Neural progenitor cell (in vitro differentiated cells): ENCODE measurements around the gene FOXD2. TPM values are rescaled to one million over a fixed set of nuclear protein-coding genes. Genes with fewer than 3 reads are reported as not detected.
A peak's percentile ranks its signal among the peaks of the same experiment; 100 is the strongest.

ENCODE experiments used
- DNase-seq: peaks from one replicate; pipeline ENCODE4 v3.0.0-alpha.2; 2016; ENCODE audit warnings: low spot score
- H2AFZ ChIP-seq: fragments of 200-600 bp; sonication (generic); replicated peaks from 2 replicates; pipeline ENCODE4 v1.6.1; 2016; ENCODE audit warnings: antibody characterized with exemption
- H3F3A ChIP-seq: fragments of 200-600 bp; sonication (generic); 2 replicates; pipeline ENCODE4 v1.6.1; 2016; ENCODE audit warnings: antibody characterized with exemption, low read depth
- H3K27ac ChIP-seq: fragments of 200-600 bp; sonication (generic); 2 replicates; pipeline ENCODE4 v1.5.1; 2016; ENCODE audit warnings: mild to moderate bottlenecking
- H3K27me3 ChIP-seq: fragments of 200-600 bp; sonication (generic); 2 replicates; pipeline ENCODE4 v1.6.1; 2016; ENCODE audit warnings: mild to moderate bottlenecking, moderate library complexity
- H3K36me3 ChIP-seq: fragments of 200-600 bp; sonication (generic); 2 replicates; pipeline ENCODE4 v1.5.1; 2016
- H3K4me1 ChIP-seq: fragments of 200-600 bp; sonication (generic); 2 replicates; pipeline ENCODE4 v1.6.1; 2016; ENCODE audit warnings: mixed run types
- H3K4me2 ChIP-seq: fragments of 200-600 bp; sonication (generic); 2 replicates; pipeline ENCODE4 v1.6.1; 2016
- H3K4me3 ChIP-seq: fragments of 200-600 bp; sonication (generic); 2 replicates; pipeline ENCODE4 v1.5.1; 2016
- H3K79me2 ChIP-seq: fragments of 200-600 bp; sonication (generic); 2 replicates; pipeline ENCODE4 v1.6.1; 2016; ENCODE audit warnings: low read depth
- H3K9ac ChIP-seq: fragments of 200-600 bp; sonication (generic); 2 replicates; pipeline ENCODE4 v1.6.1; 2016
- H3K9me3 ChIP-seq: fragments of 200-600 bp; sonication (generic); 2 replicates; pipeline ENCODE4 v1.5.1; 2016; ENCODE audit warnings: low read depth
- H4K20me1 ChIP-seq: fragments of 200-600 bp; sonication (generic); 2 replicates; pipeline ENCODE4 v1.6.1; 2016; ENCODE audit warnings: low read depth
- H3K27ac Mint-ChIP-seq: 3 replicates; pipeline ENCODE4 v1.8.0; 2021; ENCODE audit warnings: mixed read lengths
- H3K27me3 Mint-ChIP-seq: 2 replicates; pipeline ENCODE4 v1.8.0; 2022; ENCODE audit warnings: low read depth, mild to moderate bottlenecking, inconsistent platforms, moderate library complexity, mixed read lengths; ENCODE audit not compliant: insufficient read depth
- H3K36me3 Mint-ChIP-seq: 3 replicates; pipeline ENCODE4 v1.8.0; 2021; ENCODE audit warnings: mixed read lengths
- H3K4me1 Mint-ChIP-seq: 3 replicates; pipeline ENCODE4 v1.8.0; 2021; ENCODE audit warnings: mixed read lengths
- H3K4me3 Mint-ChIP-seq: 3 replicates; pipeline ENCODE4 v1.8.0; 2021; ENCODE audit warnings: mild to moderate bottlenecking, moderate library complexity, mixed read lengths
- H3K9me3 Mint-ChIP-seq: 3 replicates; pipeline ENCODE4 v1.8.0; 2020; ENCODE audit warnings: mixed read lengths
- EZH2 ChIP-seq: fragments of 200-600 bp; sonication (generic); IDR thresholded peaks from 2 replicates; pipeline ENCODE4 v1.6.1; 2017; ENCODE audit warnings: antibody characterized with exemption, mild to moderate bottlenecking, moderate library complexity
- EZH2phosphoT487 ChIP-seq: fragments of 200-600 bp; sonication (generic); IDR thresholded peaks from 2 replicates; pipeline ENCODE4 v1.6.1; 2017; ENCODE audit warnings: antibody characterized with exemption
- total RNA-seq: library from RNA; depleted of rRNA; stranded (reverse); fragments of >200 nt; gene quantifications from 2 replicates; pipeline ENCODE4 v1.2.3, GENCODE V29; 2015; ENCODE audit warnings: low replicate concordance
- TF ChIP-seq, protein P1 (sequence below): fragments of 200-600 bp; sonication (generic); IDR thresholded peaks from 2 replicates; pipeline ENCODE4 v1.5.1; 2017; ENCODE audit warnings: antibody characterized with exemption, mild to moderate bottlenecking

The FOXD2 gene
- total RNA-seq, 1 donor from 2014 or later, result 0.32 TPM

DNA sequence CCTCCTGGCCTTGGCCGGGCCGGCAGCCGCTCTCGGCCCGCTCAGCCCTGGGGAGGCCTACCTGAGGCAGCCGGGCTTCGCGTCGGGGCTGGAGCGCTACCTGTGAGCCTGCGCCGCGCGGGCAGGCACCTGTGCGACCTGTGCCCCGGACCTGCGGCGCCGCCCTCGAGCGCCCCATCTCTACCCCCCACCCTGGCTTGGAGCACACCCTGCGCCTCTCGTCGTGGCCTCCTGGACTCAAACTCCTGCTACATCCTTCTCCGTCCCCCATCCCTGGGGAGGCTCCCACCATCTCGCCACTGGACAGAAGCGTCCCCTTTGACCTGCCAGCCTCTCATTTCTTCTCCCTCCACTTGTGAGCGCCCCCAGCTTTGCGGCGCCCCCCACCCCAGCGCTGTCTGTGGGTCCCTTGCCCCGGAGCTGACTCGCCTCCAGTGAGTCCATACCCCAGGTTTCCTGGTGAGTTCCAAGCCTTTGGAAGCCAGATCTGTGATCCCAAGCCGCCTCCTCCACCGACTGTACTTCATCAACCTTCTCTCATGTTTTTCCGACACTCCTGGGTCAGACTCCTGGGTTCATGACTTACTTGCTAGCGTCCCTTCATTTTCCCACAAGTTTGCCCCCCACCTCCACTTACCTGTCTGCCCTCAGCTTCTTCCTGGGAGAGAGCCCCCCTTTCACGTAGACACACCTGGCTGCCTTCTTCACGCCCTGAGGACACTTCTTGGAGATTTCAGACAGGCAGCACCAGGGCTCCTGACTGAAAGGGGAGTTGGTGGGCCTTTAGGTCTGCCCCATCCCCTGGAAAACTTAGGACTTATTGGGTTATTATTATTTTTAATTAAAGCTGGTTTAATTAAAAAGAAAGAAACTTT lies 20.4 kb upstream of the FOXD2 start:
- H3K4me2 ChIP-seq, result peak overlapping the region; percentile 77
- H3K9me3 Mint-ChIP-seq, result no peaks in the 10 kb centered on the region
- H3K27me3 ChIP-seq, result peaks cover 99% of the 10 kb centered on the region
- H3K27ac Mint-ChIP-seq, result no peak overlapping the region
- TF ChIP-seq EZH2phosphoT487, result peak; percentile 99
- TF ChIP-seq, protein P1, sequence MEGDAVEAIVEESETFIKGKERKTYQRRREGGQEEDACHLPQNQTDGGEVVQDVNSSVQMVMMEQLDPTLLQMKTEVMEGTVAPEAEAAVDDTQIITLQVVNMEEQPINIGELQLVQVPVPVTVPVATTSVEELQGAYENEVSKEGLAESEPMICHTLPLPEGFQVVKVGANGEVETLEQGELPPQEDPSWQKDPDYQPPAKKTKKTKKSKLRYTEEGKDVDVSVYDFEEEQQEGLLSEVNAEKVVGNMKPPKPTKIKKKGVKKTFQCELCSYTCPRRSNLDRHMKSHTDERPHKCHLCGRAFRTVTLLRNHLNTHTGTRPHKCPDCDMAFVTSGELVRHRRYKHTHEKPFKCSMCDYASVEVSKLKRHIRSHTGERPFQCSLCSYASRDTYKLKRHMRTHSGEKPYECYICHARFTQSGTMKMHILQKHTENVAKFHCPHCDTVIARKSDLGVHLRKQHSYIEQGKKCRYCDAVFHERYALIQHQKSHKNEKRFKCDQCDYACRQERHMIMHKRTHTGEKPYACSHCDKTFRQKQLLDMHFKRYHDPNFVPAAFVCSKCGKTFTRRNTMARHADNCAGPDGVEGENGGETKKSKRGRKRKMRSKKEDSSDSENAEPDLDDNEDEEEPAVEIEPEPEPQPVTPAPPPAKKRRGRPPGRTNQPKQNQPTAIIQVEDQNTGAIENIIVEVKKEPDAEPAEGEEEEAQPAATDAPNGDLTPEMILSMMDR, result no peak
- peak; percentile 98 for TF ChIP-seq EZH2
- peaks cover 7% of the 10 kb centered on the region for H3K4me1 Mint-ChIP-seq
- H3K4me1 ChIP-seq, result peaks cover under 1% of the 10 kb centered on the region
- peak overlapping the region; percentile 90 for H2AFZ ChIP-seq
- no peaks in the 10 kb centered on the region for H3K9me3 ChIP-seq
- H3K79me2 ChIP-seq, result no peaks in the 10 kb centered on the region
- H3K4me3 Mint-ChIP-seq, result peak overlapping the region; percentile 74
- H3K27ac ChIP-seq, result no peak overlapping the region
- peaks cover 68% of the 10 kb centered on the region for H3K27me3 Mint-ChIP-seq
- H3K36me3 Mint-ChIP-seq, result no peaks in the 10 kb centered on the region
- peaks cover 18% of the 10 kb centered on the region for H4K20me1 ChIP-seq
- DNase-seq, result no peak
- H3F3A ChIP-seq, result peaks cover 2% of the 10 kb centered on the region
- peak overlapping the region; percentile 11 for H3K4me3 ChIP-seq
- no peak overlapping the region for H3K9ac ChIP-seq
- no peaks in the 10 kb centered on the region for H3K36me3 ChIP-seq

GRCh38 chr1:47418122-47418521 lies 19.7 kb upstream of the FOXD2 start:
- Histone ChIP-seq H3F3A (no peaks in the 10 kb centered on the region), H3K4me3 (no peak overlapping the region), H2AFZ (no peak overlapping the region), H3K27me3 (peaks cover 100% of the 10 kb centered on the region), H3K9me3 (no peaks in the 10 kb centered on the region), H3K4me2 (no peak overlapping the region), H3K4me1 (no peaks in the 10 kb centered on the region), H3K27ac (no peak overlapping the region), H4K20me1 (peaks cover 18% of the 10 kb centered on the region), H3K79me2 (no peaks in the 10 kb centered on the region), H3K9ac (no peak overlapping the region), H3K36me3 (no peaks in the 10 kb centered on the region)
- Mint-ChIP-seq H3K27ac (no peak overlapping the region), H3K27me3 (peaks cover 68% of the 10 kb centered on the region), H3K4me3 (peak overlapping the region; percentile 55), H3K36me3 (no peaks in the 10 kb centered on the region), H3K9me3 (no peaks in the 10 kb centered on the region), H3K4me1 (peaks cover 7% of the 10 kb centered on the region)
- DNase-seq, result no peak
- TF ChIP-seq EZH2phosphoT487 (no peak), EZH2 (no peak)
- TF ChIP-seq, protein P1, result no peak

- Histone ChIP-seq H4K20me1 (peaks cover 18% of the 10 kb centered on the region), H3K79me2 (no peaks in the 10 kb centered on the region), H2AFZ (no peak overlapping the region), H3K4me1 (no peaks in the 10 kb centered on the region), H3K9me3 (no peaks in the 10 kb centered on the region), H3F3A (no peaks in the 10 kb centered on the region), H3K4me2 (no peak overlapping the region), H3K27me3 (peaks cover 100% of the 10 kb centered on the region), H3K27ac (no peak overlapping the region), H3K4me3 (no peak overlapping the region), H3K9ac (no peak overlapping the region), H3K36me3 (no peaks in the 10 kb centered on the region)
- Mint-ChIP-seq H3K4me1 (peaks cover 7% of the 10 kb centered on the region), H3K27me3 (peaks cover 63% of the 10 kb centered on the region), H3K4me3 (peak overlapping the region; percentile 21), H3K27ac (no peak overlapping the region), H3K9me3 (no peaks in the 10 kb centered on the region), H3K36me3 (no peaks in the 10 kb centered on the region)
- TF ChIP-seq EZH2 (no peak), EZH2phosphoT487 (no peak)
- TF ChIP-seq, protein P1, result no peak
- DNase-seq, result no peak
These were observed 19.0 kb upstream of the FOXD2 start for GRCh38 chr1:47418681-47419325.
